Upper lobe of right lung (tissue), 1 donor: ENCODE results near the gene CARD10. TPM values are rescaled to one million over a fixed set of nuclear protein-coding genes. Genes with fewer than 3 reads are reported as not detected.
"Not testable (repeated sequence)": the region's sequence is repeated elsewhere in the genome, so short reads cannot be mapped to it uniquely, and the experiment has no call there.

Source experiments
- ATAC-seq: fragments of 200-7000 bp; cut with Tn5 transposase; one replicate; pipeline ENCODE4 v1.9.1; 2020; ENCODE audit warnings: mild to moderate bottlenecking, moderate library complexity
- DNase-seq: peaks from one replicate; pipeline ENCODE4 v3.0.0-alpha.2; 2020
- H3K27ac ChIP-seq: fragments of 200-600 bp; one replicate; pipeline ENCODE4 v1.8.0; 2022
- H3K27me3 ChIP-seq: fragments of 200-600 bp; one replicate; pipeline ENCODE4 v1.8.0; 2022; ENCODE audit warnings: mild to moderate bottlenecking
- H3K36me3 ChIP-seq: fragments of 200-600 bp; one replicate; pipeline ENCODE4 v1.8.0; 2022
- H3K4me1 ChIP-seq: fragments of 200-600 bp; one replicate; pipeline ENCODE4 v1.8.0; 2022
- H3K4me3 ChIP-seq: fragments of 200-600 bp; one replicate; pipeline ENCODE4 v1.8.0; 2022; ENCODE audit warnings: mild to moderate bottlenecking
- H3K9me3 ChIP-seq: fragments of 200-600 bp; one replicate; pipeline ENCODE4 v1.8.0; 2022
- intact Hi-C: fragments of 100-400 bp; cut with DNase I; formaldehyde crosslinking; loops from one replicate; pipeline ENCODE4 v1.11.0; 2022
- total RNA-seq: library from RNA; stranded (reverse); fragmentation: NEBNext Ultra II Directional; extraction: Animal tissue kit (Norgen Biotek cat#: 25700); gene quantifications from one replicate; pipeline ENCODE4 v1.2.1, GENCODE V29; 2021
- TF ChIP-seq, protein P1 (sequence below): fragments of 200-600 bp; IDR thresholded peaks from one replicate; pipeline ENCODE4 v1.8.0; 2022; ENCODE audit warnings: antibody characterized with exemption
- donor health status: DM: no; HTN: yes; CAD: no; lungs with severe emphysema.

Gene CARD10
- total RNA-seq, 1 donor from 2014 or later = 17.0 TPM

DNA sequence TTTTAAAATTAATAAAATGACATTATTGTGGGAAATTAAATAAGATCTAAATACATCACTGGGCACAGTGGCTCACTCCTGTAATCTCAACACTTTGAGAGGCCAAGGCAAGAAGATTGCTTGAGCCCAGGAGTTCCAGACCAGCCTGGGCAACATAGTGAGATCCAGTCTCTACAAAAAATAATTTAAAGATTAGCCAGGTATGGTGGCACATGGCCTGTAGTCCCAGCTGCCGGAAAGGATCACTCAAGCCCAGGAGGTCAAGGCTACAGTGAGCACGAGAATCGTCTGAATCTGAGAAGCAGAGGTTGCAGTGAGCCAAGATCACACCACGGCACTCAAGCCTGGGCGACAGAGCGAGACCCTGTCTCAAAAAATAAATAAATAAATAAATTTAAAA, 15.9 kb upstream of the CARD10 start:
- Histone ChIP-seq H3K9me3 (no peaks in the 10 kb centered on the region), H3K27me3 (no peaks in the 10 kb centered on the region), H3K4me3 (no peak overlapping the region), H3K36me3 (no peaks in the 10 kb centered on the region), H3K4me1 (peaks cover 13% of the 10 kb centered on the region), H3K27ac (no peak overlapping the region)
- DNase-seq (no peak), ATAC-seq (no peak)
- intact Hi-C loops = no loop called here
- TF ChIP-seq, protein P1, sequence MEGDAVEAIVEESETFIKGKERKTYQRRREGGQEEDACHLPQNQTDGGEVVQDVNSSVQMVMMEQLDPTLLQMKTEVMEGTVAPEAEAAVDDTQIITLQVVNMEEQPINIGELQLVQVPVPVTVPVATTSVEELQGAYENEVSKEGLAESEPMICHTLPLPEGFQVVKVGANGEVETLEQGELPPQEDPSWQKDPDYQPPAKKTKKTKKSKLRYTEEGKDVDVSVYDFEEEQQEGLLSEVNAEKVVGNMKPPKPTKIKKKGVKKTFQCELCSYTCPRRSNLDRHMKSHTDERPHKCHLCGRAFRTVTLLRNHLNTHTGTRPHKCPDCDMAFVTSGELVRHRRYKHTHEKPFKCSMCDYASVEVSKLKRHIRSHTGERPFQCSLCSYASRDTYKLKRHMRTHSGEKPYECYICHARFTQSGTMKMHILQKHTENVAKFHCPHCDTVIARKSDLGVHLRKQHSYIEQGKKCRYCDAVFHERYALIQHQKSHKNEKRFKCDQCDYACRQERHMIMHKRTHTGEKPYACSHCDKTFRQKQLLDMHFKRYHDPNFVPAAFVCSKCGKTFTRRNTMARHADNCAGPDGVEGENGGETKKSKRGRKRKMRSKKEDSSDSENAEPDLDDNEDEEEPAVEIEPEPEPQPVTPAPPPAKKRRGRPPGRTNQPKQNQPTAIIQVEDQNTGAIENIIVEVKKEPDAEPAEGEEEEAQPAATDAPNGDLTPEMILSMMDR = no peak

DNA sequence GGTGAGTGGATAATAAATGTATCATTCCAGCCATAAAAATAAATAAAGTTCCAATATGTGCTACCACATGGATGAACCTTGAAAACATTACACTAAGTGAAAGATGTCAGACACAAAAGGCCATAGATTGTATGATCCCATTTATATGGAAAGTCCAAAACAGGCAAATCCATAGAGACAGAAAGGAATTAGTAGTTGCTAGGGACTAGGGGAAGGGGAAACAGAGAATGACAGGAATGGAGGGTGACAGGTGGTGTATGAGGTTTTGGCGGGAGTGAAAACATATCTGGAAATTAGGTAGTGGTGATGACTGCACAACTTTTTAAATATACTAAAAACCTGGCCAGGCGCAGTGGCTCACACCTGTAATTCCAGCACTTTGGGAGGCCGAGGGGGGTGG, 15.2 kb upstream of the CARD10 start:
- DNase-seq (no peak), ATAC-seq (no peak)
- TF ChIP-seq, protein P1 = no peak
- Histone ChIP-seq H3K27me3 (no peaks in the 10 kb centered on the region), H3K4me3 (no peak overlapping the region), H3K4me1 (peaks cover 13% of the 10 kb centered on the region), H3K9me3 (no peaks in the 10 kb centered on the region), H3K27ac (no peak overlapping the region), H3K36me3 (no peaks in the 10 kb centered on the region)
- intact Hi-C loops = no loop called here

DNA sequence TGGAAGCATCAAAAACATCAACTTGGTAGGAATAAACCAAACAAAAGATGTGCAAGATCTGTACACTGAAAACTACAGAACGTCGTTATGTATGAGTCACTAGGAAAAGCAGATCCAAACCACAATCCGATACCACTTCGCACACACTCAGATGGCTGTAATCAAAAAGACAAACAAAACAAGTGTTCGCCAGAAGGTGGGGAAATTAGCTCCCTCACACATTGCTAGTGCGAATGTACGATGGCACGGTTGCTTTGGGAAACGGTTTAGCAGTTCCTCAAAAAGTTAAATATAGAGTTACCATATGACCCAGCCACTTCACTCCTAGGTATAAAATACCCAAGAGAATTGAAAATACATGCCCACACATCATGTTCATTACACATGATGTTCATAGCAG, 14.8 kb upstream of the CARD10 start:
- H3K4me1 ChIP-seq = peaks cover 11% of the 10 kb centered on the region
- H3K4me3 ChIP-seq = no peak overlapping the region
- H3K9me3 ChIP-seq = no peaks in the 10 kb centered on the region
- TF ChIP-seq, protein P1 = no peak
- no peak overlapping the region for H3K27ac ChIP-seq
- no peaks in the 10 kb centered on the region for H3K36me3 ChIP-seq
- peak; percentile 43 for ATAC-seq
- no peak for DNase-seq
- intact Hi-C loops = no loop called here
- H3K27me3 ChIP-seq = no peaks in the 10 kb centered on the region

DNA sequence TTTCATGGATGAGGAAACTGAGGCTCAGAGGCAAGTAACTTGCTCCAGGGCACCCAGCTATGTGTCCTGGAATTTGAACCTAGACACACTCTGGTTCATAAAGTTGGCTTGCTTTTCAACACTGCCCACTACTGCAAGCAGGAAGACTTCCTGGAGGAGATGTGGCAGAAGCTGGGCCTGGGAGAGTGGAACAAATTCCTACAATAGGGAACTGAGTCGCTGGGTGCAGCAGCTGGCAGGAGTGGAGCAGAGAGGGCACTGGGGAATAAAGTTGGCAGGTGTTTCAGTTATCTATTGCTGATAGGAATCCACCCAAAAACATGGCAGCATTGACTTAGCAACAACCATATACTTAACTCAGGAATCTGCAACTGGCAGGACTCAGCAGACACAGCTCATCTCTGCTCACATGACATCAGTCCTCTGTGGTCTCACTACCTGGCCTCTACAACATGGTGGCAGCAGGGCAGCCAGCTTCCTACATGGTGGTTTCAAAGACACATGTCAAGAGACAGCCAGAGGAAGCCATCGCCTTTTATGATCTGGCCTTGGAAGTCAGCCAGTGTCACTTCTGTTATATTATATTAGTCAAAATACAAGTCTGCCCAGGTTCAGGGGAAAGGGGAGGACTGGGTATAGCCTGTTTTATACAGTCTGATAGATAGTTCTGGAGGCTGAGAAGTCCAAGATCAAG, 10.6 kb upstream of the CARD10 start:
- DNase-seq = no peak
- intact Hi-C loops = no loop called here

DNA sequence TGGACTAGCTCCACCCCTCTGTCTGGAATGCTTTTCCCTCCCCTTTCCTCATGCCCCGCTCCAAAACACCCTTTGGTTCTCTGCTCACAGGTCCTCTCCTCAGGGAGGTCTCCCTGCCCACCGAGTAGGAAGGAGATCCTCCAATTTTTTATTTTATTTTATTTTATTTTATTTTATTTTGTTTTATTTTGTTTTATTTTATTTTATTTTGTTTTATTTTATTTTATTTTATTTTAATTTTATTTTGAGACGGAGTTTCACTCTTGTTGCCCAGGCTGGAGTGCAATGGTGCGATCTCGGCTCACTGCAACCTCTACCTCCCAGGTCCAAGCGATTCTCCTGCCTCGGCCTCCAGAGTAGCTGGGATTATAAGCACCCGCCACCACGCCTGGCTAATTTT, 8.7 kb upstream of the CARD10 start:
- intact Hi-C loops, H3K27ac ChIP-seq, H3K27me3 ChIP-seq, H3K4me1 ChIP-seq, ATAC-seq, H3K9me3 ChIP-seq, DNase-seq, H3K36me3 ChIP-seq, H3K4me3 ChIP-seq: not testable (repeated sequence)

More for the DNA sequence above, 10.6 kb upstream of the CARD10 start:
- ATAC-seq = no peak
- Histone ChIP-seq H3K9me3 (no peaks in the 10 kb centered on the region), H3K27me3 (no peaks in the 10 kb centered on the region), H3K36me3 (no peaks in the 10 kb centered on the region), H3K4me1 (peaks cover 5% of the 10 kb centered on the region), H3K4me3 (no peak overlapping the region), H3K27ac (no peak overlapping the region)
- TF ChIP-seq, protein P1 = no peak

DNA sequence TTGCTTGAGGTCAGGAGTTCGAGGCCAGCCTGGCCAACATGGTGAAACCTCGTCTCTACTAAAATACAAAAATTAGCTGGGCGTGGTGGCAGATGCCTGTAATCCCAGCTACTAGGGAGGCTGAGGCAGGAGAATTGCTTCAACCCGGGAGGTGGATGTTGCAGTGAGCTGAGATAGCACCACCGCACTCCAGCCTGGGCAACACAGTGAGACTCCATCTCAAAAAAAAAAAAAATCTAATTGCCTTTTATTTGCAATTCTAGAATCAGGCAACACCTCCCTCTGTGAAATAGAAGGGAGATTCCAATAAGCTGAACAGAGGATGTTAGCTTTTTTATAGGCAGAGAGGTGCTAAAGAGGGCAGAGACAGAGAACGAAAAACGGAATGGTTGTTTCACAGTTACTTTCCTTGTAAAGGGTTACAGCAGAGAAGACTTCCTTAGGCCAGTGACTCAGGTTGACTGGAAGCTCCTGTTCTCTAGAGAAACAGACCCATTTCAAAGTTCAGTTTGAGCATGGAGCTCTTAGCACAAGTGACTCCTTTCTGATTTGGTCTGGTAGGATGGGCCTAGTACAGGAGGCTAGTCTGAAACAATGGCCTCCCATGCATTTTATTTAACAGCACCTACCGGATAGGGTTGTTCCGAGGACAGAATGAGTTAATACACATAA, 8.0 kb upstream of the CARD10 start:
- H3K27me3 ChIP-seq, H3K4me3 ChIP-seq, H3K27ac ChIP-seq, H3K36me3 ChIP-seq, ATAC-seq, DNase-seq, H3K9me3 ChIP-seq, H3K4me1 ChIP-seq, intact Hi-C loops: not testable (repeated sequence)
